ENCODE measurements around the gene PAF1.
A peak's percentile ranks its signal among the peaks of the same experiment; 100 is the strongest.
"Not testable (repeated sequence)": the region's sequence is repeated elsewhere in the genome, so short reads cannot be mapped to it uniquely, and the experiment has no call there.

PAF1 gene

GRCh38 chr19:39355253-39355652 is 35.7 kb downstream of the PAF1 start:
- DNase-seq (ENCODE audit: low read depth, low spot score): no peak

GRCh38 chr19:39352381-39353255 is 38.3 kb downstream of the PAF1 start:
- no peak for DNase-seq (ENCODE audit: low read depth, low spot score)

GRCh38 chr19:39351537-39352064 is 39.3 kb downstream of the PAF1 start:
- DNase-seq (ENCODE audit: low read depth, low spot score): no peak

- no peak for DNase-seq (ENCODE audit: low read depth, low spot score)
These were observed 40.8 kb downstream of the PAF1 start for GRCh38 chr19:39350156-39350555.

GRCh38 chr19:39349326-39349725 is 41.6 kb downstream of the PAF1 start:
- no peak for DNase-seq (ENCODE audit: low read depth, low spot score)

GRCh38 chr19:39347332-39348164 is 43.4 kb downstream of the PAF1 start:
- DNase-seq (ENCODE audit: low read depth, low spot score): no peak

- DNase-seq (ENCODE audit: low read depth, low spot score): no peak
These were observed 45.0 kb downstream of the PAF1 start for GRCh38 chr19:39345956-39346355.

GRCh38 chr19:39342647-39343305 is 48.1 kb downstream of the PAF1 start:
- no peak for DNase-seq (ENCODE audit: low read depth, low spot score)

- DNase-seq (ENCODE audit: low read depth, low spot score): peak; percentile 99
These were observed 48.9 kb downstream of the PAF1 start, which contains the start of gene SAMD4B for GRCh38 chr19:39341719-39342604. TSS of gene SAMD4B (plus strand) at chr19:39342421. CDS start at chr19:39356894, 14,473 bp downstream.

- DNase-seq (ENCODE audit: low read depth, low spot score): no peak
These were observed 49.7 kb downstream of the PAF1 start for GRCh38 chr19:39341129-39341718.

GRCh38 chr19:39340156-39340555 is 50.8 kb downstream of the PAF1 start:
- not testable (repeated sequence) for DNase-seq (ENCODE audit: low read depth, low spot score)

- no peak for DNase-seq (ENCODE audit: low read depth, low spot score)
These were observed 51.2 kb downstream of the PAF1 start for GRCh38 chr19:39339674-39340073.

GRCh38 chr19:39336483-39336882 is 54.4 kb downstream of the PAF1 start:
- no peak for DNase-seq (ENCODE audit: low read depth, low spot score)
